WTC11 (cell line): Measurements from ENCODE around the gene BCS1L. TPM values are rescaled to one million over a fixed set of nuclear protein-coding genes. Genes with fewer than 3 reads are reported as not detected.

ENCODE experiments used
- ATAC-seq: fragments of 200-7000 bp; cut with Tn5 transposase; 2 replicates; pipeline ENCODE4 v1.10.0; 2021; ENCODE audit warnings: mild to moderate bottlenecking, moderate library complexity
- CTCF ChIA-PET: fragments of 300-600 bp; sonication (Branson Sonifier 250); formaldehyde crosslinking; loops from one replicate; lab custom pipeline; 2021; ENCODE audit warnings: antibody characterized with exemption; lab: Charles Lee
- POLR2A ChIA-PET: fragments of 350-600 bp; sonication (Branson Sonifier 250); formaldehyde crosslinking; loops from one replicate; lab custom pipeline; 2021; ENCODE audit warnings: antibody characterized with exemption; lab: Charles Lee
- DNase-seq: peaks from one replicate; pipeline ENCODE4 v3.0.0; 2021; ENCODE audit warnings: low spot score
- H3K27ac Mint-ChIP-seq: 2 replicates; pipeline ENCODE4 v1.8.0; 2021; ENCODE audit warnings: mixed read lengths
- H3K27me3 Mint-ChIP-seq: 2 replicates; pipeline ENCODE4 v1.8.0; 2021; ENCODE audit warnings: low read depth, mild to moderate bottlenecking, moderate library complexity, mixed read lengths
- H3K36me3 Mint-ChIP-seq: 2 replicates; pipeline ENCODE4 v1.8.0; 2021; ENCODE audit warnings: mixed read lengths
- H3K4me1 Mint-ChIP-seq: 2 replicates; pipeline ENCODE4 v1.8.0; 2022; ENCODE audit warnings: mixed read lengths
- H3K4me3 Mint-ChIP-seq: 2 replicates; pipeline ENCODE4 v1.8.0; 2021; ENCODE audit warnings: mild to moderate bottlenecking, moderate library complexity, mixed read lengths
- H3K9me3 Mint-ChIP-seq: 2 replicates; pipeline ENCODE4 v1.8.0; 2021; ENCODE audit warnings: mixed read lengths
- ELF4 ChIP-seq: sonication (generic); formaldehyde crosslinking; IDR thresholded peaks from 2 replicates; pipeline ENCODE4 v1.8.1; 2022; ENCODE audit warnings: low read depth, mild to moderate bottlenecking, moderate library complexity, missing genetic modification reagents
- EMX1 ChIP-seq: fragments of 250-450 bp; sonication (Bioruptor Pico); IDR thresholded peaks from 2 replicates; pipeline ENCODE4 v1.8.0; 2021; ENCODE audit warnings: mild to moderate bottlenecking
- JAZF1 ChIP-seq: fragments of 250-450 bp; sonication (Bioruptor Pico); IDR thresholded peaks from 2 replicates; pipeline ENCODE4 v1.9.0; 2021; ENCODE audit warnings: moderate library complexity, mild to moderate bottlenecking, inconsistent platforms
- TEAD1 ChIP-seq: sonication (generic); formaldehyde crosslinking; IDR thresholded peaks from 2 replicates; pipeline ENCODE4 v1.8.0; 2022; ENCODE audit warnings: mild to moderate bottlenecking, missing genetic modification reagents
- ZNF219 ChIP-seq: sonication (generic); formaldehyde crosslinking; IDR thresholded peaks from 2 replicates; pipeline ENCODE4 v1.8.0; 2023; ENCODE audit warnings: missing genetic modification reagents, mild to moderate bottlenecking, borderline replicate concordance
- ZNF263 ChIP-seq: sonication (generic); formaldehyde crosslinking; IDR thresholded peaks from 2 replicates; pipeline ENCODE4 v1.8.1; 2022; ENCODE audit warnings: low read depth, mild to moderate bottlenecking, moderate library complexity, missing genetic modification reagents
- ZNF416 ChIP-seq: fragments of 250-450 bp; sonication (Bioruptor Pico); IDR thresholded peaks from 2 replicates; pipeline ENCODE4 v1.9.0; 2021; ENCODE audit warnings: mild to moderate bottlenecking, inconsistent platforms
- total RNA-seq: library from RNA; stranded (reverse); gene quantifications from 3 replicates; pipeline ENCODE4 v1.2.3, GENCODE V29; 2021
- TF ChIP-seq, protein P1 (sequence below): fragments of 250-450 bp; sonication (Bioruptor Pico); IDR thresholded peaks from 2 replicates; pipeline ENCODE4 v1.9.0; 2021; ENCODE audit warnings: mild to moderate bottlenecking
- TF ChIP-seq, protein P2 (sequence below): sonication (generic); formaldehyde crosslinking; IDR thresholded peaks from 2 replicates; pipeline ENCODE4 v1.8.1; 2023; ENCODE audit warnings: mild to moderate bottlenecking, missing genetic modification reagents, borderline replicate concordance
- TF ChIP-seq, protein P3 (sequence below): sonication (generic); formaldehyde crosslinking; IDR thresholded peaks from 2 replicates; pipeline ENCODE4 v1.8.1; 2023; ENCODE audit warnings: mild to moderate bottlenecking, missing genetic modification reagents
- TF ChIP-seq, protein P4 (sequence below): sonication (generic); formaldehyde crosslinking; IDR thresholded peaks from 2 replicates; pipeline ENCODE4 v1.8.0; 2023; ENCODE audit warnings: missing genetic modification reagents
- TF ChIP-seq, protein P5 (sequence below): fragments of 250-450 bp; sonication (Bioruptor Pico); conservative IDR thresholded peaks from 2 replicates; pipeline ENCODE4 v1.9.0; 2021; ENCODE audit warnings: mild to moderate bottlenecking
- TF ChIP-seq, protein P6 (sequence below): sonication (generic); formaldehyde crosslinking; IDR thresholded peaks from 2 replicates; pipeline ENCODE4 v1.8.0; 2022; ENCODE audit warnings: mild to moderate bottlenecking, missing genetic modification reagents
- TF ChIP-seq, protein P7 (sequence below): fragments of 200-600 bp; IDR thresholded peaks from 2 replicates; pipeline ENCODE4 v1.8.0; 2022; ENCODE audit warnings: antibody characterized with exemption

The BCS1L gene
- total RNA-seq, 1 experiment from 2014 or later: 32.7 TPM

DNA sequence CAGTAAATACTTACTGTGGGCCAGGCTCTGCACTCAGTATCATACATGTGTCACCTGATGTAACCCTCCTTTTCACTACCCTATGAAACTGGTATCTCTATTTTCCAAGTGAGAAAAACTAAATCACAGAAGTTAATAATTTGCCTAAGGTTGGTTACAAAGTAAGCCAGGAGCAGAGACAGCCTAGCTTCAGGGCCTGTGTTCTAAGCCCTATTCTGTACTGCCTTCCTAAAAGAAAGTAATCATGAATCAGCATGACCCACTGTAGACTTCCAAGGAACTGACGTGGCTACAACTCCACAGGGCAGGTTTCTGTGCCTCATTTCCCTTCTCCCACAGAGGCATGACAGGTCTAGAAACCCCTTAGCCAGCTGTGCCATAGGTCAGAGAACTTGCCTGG is 14.4 kb upstream of the BCS1L start:
- TF ChIP-seq, protein P1, sequence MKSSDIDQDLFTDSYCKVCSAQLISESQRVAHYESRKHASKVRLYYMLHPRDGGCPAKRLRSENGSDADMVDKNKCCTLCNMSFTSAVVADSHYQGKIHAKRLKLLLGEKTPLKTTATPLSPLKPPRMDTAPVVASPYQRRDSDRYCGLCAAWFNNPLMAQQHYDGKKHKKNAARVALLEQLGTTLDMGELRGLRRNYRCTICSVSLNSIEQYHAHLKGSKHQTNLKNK (CRISPR knock-in tag): no peak
- TF ChIP-seq TEAD1 (no peak), ZNF416 (CRISPR knock-in tag) (no peak), ZNF219 (CRISPR knock-in tag) (no peak), EMX1 (no peak), ELF4 (CRISPR knock-in tag) (no peak), ZNF263 (CRISPR knock-in tag) (no peak)
- TF ChIP-seq, protein P2, sequence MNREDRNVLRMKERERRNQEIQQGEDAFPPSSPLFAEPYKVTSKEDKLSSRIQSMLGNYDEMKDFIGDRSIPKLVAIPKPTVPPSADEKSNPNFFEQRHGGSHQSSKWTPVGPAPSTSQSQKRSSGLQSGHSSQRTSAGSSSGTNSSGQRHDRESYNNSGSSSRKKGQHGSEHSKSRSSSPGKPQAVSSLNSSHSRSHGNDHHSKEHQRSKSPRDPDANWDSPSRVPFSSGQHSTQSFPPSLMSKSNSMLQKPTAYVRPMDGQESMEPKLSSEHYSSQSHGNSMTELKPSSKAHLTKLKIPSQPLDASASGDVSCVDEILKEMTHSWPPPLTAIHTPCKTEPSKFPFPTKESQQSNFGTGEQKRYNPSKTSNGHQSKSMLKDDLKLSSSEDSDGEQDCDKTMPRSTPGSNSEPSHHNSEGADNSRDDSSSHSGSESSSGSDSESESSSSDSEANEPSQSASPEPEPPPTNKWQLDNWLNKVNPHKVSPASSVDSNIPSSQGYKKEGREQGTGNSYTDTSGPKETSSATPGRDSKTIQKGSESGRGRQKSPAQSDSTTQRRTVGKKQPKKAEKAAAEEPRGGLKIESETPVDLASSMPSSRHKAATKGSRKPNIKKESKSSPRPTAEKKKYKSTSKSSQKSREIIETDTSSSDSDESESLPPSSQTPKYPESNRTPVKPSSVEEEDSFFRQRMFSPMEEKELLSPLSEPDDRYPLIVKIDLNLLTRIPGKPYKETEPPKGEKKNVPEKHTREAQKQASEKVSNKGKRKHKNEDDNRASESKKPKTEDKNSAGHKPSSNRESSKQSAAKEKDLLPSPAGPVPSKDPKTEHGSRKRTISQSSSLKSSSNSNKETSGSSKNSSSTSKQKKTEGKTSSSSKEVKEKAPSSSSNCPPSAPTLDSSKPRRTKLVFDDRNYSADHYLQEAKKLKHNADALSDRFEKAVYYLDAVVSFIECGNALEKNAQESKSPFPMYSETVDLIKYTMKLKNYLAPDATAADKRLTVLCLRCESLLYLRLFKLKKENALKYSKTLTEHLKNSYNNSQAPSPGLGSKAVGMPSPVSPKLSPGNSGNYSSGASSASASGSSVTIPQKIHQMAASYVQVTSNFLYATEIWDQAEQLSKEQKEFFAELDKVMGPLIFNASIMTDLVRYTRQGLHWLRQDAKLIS (CRISPR knock-in tag): no peak
- TF ChIP-seq, protein P3, sequence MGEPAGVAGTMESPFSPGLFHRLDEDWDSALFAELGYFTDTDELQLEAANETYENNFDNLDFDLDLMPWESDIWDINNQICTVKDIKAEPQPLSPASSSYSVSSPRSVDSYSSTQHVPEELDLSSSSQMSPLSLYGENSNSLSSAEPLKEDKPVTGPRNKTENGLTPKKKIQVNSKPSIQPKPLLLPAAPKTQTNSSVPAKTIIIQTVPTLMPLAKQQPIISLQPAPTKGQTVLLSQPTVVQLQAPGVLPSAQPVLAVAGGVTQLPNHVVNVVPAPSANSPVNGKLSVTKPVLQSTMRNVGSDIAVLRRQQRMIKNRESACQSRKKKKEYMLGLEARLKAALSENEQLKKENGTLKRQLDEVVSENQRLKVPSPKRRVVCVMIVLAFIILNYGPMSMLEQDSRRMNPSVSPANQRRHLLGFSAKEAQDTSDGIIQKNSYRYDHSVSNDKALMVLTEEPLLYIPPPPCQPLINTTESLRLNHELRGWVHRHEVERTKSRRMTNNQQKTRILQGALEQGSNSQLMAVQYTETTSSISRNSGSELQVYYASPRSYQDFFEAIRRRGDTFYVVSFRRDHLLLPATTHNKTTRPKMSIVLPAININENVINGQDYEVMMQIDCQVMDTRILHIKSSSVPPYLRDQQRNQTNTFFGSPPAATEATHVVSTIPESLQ: no peak
- TF ChIP-seq, protein P4, sequence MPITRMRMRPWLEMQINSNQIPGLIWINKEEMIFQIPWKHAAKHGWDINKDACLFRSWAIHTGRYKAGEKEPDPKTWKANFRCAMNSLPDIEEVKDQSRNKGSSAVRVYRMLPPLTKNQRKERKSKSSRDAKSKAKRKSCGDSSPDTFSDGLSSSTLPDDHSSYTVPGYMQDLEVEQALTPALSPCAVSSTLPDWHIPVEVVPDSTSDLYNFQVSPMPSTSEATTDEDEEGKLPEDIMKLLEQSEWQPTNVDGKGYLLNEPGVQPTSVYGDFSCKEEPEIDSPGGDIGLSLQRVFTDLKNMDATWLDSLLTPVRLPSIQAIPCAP (CRISPR knock-in tag): no peak
- TF ChIP-seq, protein P5, sequence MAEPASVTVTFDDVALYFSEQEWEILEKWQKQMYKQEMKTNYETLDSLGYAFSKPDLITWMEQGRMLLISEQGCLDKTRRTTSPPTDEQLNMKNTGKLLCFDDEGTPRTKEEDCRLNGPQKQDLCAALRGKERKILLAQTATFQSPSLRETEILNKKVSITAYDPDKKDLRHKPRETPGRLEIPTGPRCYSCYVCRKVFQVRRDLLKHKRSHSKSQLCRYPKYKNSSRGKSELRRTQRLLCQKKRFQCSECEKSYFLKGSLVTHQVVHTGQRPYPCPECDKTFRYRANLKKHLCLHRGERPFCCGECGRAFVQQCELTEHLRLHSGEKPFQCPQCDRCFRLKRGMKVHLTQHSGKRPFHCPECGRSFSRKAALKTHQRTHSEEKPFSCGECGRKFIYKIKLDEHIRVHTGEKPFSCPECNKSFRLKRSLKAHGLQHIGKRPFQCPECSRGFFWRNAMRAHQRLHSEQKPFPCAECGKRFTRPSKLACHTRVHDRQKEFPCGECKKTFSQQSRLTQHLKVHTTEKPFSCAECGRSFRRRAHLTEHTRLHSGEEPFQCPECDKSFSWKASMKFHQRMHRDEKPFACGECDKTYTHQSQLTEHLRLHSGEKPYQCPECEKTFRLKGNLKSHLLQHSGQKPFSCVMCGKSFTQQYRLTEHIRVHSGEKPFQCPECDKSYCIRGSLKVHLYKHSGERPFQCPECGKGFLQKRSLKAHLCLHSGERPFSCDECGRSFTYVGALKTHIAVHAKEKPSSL (CRISPR knock-in tag): no peak
- TF ChIP-seq, protein P6, sequence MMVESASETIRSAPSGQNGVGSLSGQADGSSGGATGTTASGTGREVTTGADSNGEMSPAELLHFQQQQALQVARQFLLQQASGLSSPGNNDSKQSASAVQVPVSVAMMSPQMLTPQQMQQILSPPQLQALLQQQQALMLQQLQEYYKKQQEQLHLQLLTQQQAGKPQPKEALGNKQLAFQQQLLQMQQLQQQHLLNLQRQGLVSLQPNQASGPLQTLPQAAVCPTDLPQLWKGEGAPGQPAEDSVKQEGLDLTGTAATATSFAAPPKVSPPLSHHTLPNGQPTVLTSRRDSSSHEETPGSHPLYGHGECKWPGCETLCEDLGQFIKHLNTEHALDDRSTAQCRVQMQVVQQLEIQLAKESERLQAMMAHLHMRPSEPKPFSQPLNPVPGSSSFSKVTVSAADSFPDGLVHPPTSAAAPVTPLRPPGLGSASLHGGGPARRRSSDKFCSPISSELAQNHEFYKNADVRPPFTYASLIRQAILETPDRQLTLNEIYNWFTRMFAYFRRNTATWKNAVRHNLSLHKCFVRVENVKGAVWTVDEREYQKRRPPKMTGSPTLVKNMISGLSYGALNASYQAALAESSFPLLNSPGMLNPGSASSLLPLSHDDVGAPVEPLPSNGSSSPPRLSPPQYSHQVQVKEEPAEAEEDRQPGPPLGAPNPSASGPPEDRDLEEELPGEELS: no peak
- Mint-ChIP-seq H3K27me3 (no peaks in the 10 kb centered on the region), H3K9me3 (no peaks in the 10 kb centered on the region), H3K4me3 (no peak overlapping the region), H3K27ac (no peak overlapping the region), H3K36me3 (peaks cover 55% of the 10 kb centered on the region), H3K4me1 (no peaks in the 10 kb centered on the region)
- ATAC-seq (no peak), DNase-seq (no peak)
- ChIA-PET POLR2A (no interaction called here), CTCF (no interaction called here)

DNA sequence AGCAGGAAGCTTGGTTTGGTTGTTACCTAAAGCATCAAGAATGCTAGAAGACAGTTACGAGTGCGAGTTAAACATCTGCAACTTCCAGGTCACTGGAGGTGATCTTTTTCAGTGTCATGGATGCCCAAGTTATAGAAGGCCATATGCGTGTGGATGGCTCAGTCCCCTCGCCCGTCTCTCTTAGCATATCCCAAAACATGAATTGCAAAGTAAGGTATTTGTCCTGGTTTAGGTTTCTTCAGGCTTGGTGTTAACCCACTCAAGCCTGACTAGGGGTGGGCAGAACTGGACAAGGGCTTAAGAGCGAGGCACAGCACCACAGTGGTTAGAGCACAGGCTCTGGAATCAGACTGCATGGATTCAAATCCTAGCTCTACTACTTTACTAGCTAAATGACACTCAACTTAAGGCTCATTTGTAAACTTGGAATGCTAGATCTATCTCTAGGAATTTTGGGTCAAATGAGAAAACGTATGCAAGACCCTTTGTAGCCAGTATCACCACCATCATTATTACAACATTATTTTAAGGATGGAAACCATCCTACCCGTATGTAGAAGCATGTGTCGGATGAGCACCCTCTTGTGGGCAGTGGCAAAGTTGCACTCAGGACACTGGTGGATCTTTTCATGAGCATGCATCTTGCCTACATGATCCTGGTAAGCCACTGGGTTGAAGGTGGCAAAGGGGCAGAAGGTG is 11.2 kb upstream of the BCS1L start:
- ChIA-PET POLR2A (no interaction called here), CTCF (interaction anchor here (1.3 to 1.4 kb wide), 2 partner anchors 11 to 40 kb away, joined by 4 to 12 read pairs; partner anchors contain the start of genes BCS1L, PLCD4 and ZNF142)
- H3K27me3 Mint-ChIP-seq: no peaks in the 10 kb centered on the region
- no peaks in the 10 kb centered on the region for H3K4me1 Mint-ChIP-seq
- no peak for TF ChIP-seq JAZF1 (CRISPR knock-in tag)
- TF ChIP-seq, protein P7, sequence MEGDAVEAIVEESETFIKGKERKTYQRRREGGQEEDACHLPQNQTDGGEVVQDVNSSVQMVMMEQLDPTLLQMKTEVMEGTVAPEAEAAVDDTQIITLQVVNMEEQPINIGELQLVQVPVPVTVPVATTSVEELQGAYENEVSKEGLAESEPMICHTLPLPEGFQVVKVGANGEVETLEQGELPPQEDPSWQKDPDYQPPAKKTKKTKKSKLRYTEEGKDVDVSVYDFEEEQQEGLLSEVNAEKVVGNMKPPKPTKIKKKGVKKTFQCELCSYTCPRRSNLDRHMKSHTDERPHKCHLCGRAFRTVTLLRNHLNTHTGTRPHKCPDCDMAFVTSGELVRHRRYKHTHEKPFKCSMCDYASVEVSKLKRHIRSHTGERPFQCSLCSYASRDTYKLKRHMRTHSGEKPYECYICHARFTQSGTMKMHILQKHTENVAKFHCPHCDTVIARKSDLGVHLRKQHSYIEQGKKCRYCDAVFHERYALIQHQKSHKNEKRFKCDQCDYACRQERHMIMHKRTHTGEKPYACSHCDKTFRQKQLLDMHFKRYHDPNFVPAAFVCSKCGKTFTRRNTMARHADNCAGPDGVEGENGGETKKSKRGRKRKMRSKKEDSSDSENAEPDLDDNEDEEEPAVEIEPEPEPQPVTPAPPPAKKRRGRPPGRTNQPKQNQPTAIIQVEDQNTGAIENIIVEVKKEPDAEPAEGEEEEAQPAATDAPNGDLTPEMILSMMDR: peak; percentile 54; the same call in 1 of the 2 replicates
- H3K36me3 Mint-ChIP-seq: peaks cover 62% of the 10 kb centered on the region
- no peaks in the 10 kb centered on the region for H3K9me3 Mint-ChIP-seq
- no peak overlapping the region for H3K27ac Mint-ChIP-seq
- ATAC-seq (peak; percentile 87), DNase-seq (peak; percentile 64)
- H3K4me3 Mint-ChIP-seq: no peak overlapping the region
